Pons (tissue), 1 donor: ENCODE results near the gene PRKCA.
"Not testable (repeated sequence)": the region's sequence is repeated elsewhere in the genome, so short reads cannot be mapped to it uniquely, and the experiment has no call there.

Source experiments
- DNase-seq: peaks from one replicate; pipeline ENCODE4 v3.0.0-alpha.2; 2016; ENCODE audit warnings: low spot score

PRKCA gene

DNA sequence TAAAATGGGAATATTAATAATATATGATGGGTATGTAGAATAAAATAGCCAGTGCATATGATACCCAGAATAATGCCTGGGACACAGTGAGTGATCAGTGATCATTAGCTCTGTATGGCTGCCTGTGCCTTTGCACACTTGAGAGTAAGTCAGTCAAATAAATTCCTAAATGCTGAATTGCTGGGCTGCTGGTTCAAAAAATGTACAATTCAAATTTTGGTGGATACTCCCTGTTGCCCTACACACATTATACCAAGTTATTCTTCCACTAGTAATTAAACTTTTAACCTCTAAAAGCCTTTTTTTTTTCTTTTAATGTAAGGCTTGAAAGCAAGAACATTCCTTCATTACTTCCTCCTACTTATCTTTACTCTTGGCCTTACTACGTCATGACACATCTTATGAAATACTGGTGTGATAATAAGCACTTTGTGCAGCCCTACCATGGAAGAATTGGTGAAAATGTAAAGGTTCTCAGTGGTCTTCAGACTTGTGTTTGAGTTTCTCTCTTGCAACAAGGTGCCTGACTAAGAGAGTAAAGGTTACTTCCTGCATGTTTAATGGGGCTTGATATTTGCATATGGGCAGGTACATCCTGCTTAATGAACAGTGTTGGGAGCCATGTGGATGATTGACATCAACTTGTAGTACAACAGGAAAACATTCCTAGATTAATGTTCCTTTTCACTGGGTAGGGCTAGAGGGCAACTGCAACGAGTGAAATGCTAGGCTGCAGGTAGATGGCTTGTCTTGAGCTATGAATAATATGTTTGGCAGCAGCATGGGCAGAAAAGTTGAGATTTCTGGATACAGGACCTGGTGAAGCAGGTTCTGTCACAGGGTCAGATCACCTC, 84.3 kb downstream of the PRKCA start:
- DNase-seq: no peak

DNA sequence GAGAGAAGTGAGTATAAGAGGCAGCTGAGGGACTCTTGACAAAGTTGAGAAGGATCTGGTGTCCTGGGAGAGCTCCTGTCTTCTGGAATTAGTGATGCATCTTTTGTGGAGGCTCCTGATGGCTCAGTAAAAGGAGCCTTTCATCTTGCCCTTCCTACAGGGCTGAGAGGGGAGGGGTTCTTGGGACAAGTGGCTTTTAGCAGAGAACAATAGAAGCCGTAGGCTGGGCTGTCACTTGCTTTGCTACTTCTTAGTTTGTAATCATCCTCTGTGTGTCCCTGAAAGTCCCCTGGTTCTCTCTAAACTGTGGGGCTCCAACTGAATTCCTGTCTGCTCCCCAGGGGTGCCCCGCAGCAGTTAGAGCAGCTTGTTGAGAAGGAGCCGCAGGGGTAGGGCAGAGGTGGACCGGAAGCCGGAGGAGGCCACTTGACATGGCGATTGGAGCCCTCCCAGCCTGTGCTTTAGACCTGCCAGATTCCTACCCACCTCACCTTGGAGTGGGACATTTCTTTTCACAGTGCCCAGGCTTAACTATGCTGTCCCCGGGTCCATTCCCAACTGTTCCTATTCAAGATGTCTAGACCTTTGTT, 85.1 kb downstream of the PRKCA start:
- peak; percentile 74 for DNase-seq

GRCh38 chr17:66392783-66393437, 90.5 kb downstream of the PRKCA start:
- no peak for DNase-seq

GRCh38 chr17:66395961-66396360, 93.5 kb downstream of the PRKCA start:
- DNase-seq: no peak

- DNase-seq: no peak
Measured at GRCh38 chr17:66397486-66397885, 95.1 kb downstream of the PRKCA start.

- no peak for DNase-seq
Measured at GRCh38 chr17:66398059-66398458, 95.6 kb downstream of the PRKCA start.

- no peak for DNase-seq
Measured at GRCh38 chr17:66398617-66399016, 96.2 kb downstream of the PRKCA start.

DNA sequence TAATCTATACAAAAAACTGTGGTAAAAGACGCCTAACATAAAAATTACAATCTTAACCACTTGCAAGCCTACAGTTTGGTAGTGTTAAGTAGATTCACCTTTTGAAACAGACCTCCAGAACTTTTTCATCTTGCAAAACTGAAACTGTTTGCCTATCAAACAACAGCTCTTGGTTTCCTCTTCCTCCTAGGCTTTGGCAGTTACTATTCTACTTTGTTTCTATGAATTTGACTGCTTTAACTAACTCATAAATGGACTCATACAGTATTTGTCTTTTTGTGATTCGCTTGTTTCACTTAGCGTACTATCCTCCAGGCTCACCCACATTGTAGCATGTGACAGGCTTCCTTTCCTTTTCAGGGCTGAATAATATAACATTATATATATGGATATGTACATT, 97.0 kb downstream of the PRKCA start:
- no peak for DNase-seq

- DNase-seq: not testable (repeated sequence)
Measured at GRCh38 chr17:66400041-66400688, 97.8 kb downstream of the PRKCA start.

DNA sequence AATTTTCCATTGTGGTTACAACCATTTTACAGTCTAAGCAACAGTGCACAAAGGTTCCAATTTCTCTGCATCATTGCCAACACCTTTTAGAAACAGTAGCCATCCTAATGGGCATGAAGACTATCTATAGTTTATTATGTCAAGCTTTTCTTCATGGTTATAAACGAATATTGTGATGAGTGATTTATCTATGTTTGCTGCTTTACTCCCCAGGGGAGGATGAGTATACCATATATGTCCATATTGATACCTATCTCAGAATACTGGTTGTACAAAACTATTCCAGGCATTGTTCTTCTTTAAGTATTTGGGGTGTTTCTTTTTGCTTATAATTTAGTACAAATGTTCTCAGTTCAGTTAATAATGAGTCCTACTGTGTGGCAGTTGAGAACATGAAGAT, 98.3 kb downstream of the PRKCA start:
- DNase-seq: no peak

GRCh38 chr17:66401364-66401763, 99.0 kb downstream of the PRKCA start:
- no peak for DNase-seq

GRCh38 chr17:66403846-66404556, 101.6 kb downstream of the PRKCA start:
- DNase-seq: no peak

GRCh38 chr17:66405836-66406677, 103.6 kb downstream of the PRKCA start:
- DNase-seq: no peak

- DNase-seq: no peak
Measured at GRCh38 chr17:66406701-66407644, 104.6 kb downstream of the PRKCA start.

DNA sequence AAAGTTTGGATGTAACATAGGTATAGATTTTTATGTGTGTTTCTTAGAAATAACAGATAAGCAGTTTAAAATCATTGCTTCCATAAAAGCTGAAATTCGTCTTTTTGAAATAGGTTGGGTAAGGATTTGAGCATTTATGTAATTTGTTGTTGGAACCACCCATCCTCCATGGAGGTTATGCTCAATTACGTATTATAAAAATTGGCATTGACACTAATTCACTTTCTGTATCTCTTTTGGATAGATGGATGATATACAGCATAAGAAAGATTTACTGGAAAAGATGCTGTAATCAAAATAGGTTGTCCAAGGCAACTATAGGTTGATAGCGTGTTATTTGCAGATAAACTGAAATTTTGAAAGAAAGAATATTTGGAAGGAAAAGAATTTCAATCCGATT, 105.5 kb downstream of the PRKCA start:
- no peak for DNase-seq

- DNase-seq: no peak
Measured at GRCh38 chr17:66411520-66411919, 109.1 kb downstream of the PRKCA start.

DNA sequence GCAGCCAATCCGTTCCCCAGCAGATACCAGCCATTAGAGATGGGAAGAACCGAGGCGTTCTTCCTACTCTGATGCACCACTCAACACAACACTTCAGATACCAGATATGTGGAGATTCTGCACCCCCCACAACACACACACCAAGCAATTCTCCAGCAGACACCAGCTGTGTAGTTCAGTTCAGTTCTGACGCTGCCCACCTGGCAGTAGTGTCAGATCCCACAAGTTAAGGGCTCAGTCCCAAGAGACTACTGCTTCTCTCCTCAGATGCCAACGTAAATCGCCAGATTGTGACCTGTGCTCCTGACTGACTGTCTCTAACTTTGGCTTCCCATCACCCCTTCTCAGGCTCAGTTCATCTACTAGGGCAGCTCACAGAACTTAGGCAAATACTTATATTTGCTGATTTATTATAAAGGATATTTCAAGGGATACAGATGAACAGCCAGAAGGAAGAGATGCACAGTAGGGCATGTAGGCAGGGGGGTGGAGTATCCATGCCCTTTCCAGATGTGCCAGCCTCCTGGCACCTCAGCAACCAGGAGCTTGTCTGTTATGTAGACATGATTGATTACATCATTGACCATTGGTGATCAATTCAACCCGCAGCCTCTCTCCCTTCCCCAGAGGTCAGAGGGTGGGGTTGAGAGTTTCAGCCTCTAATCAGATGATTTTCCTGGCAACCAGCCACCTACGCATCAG, 110.6 kb downstream of the PRKCA start:
- DNase-seq: no peak

GRCh38 chr17:66413559-66414520, 111.4 kb downstream of the PRKCA start:
- no peak for DNase-seq
